ENCODE data around the gene ATP6V1A. TPM values are rescaled to one million over a fixed set of nuclear protein-coding genes. Genes with fewer than 3 reads are reported as not detected.

ATP6V1A gene
- total RNA-seq, 4 donors from 2014 or later = 47.0 to 53.4 (median 50.1) TPM

DNA sequence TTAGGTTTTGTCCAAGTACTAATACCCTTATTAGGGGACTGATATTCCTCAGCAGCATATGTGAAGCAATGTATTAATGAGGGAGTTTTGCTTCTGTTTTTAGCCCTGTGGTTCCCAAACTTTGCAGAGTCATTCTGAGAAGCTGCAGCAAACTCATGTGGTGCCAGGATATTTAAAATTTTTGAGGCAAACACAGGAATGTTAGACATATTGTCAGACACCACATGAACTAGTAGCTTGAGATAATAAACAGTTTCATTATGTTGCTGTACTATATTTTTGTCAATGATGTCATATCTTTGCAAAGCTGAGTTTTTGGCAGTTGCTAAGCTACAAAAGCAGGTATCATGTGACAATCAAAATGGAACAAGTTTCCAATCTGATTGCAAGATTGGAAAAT is 36.6 kb downstream of the ATP6V1A start:
- no peak for DNase-seq (ENCODE audit: low spot score)
- peak; percentile 44 for ATAC-seq (ENCODE audit: low FRiP score)
- TF ChIP-seq, protein P1, sequence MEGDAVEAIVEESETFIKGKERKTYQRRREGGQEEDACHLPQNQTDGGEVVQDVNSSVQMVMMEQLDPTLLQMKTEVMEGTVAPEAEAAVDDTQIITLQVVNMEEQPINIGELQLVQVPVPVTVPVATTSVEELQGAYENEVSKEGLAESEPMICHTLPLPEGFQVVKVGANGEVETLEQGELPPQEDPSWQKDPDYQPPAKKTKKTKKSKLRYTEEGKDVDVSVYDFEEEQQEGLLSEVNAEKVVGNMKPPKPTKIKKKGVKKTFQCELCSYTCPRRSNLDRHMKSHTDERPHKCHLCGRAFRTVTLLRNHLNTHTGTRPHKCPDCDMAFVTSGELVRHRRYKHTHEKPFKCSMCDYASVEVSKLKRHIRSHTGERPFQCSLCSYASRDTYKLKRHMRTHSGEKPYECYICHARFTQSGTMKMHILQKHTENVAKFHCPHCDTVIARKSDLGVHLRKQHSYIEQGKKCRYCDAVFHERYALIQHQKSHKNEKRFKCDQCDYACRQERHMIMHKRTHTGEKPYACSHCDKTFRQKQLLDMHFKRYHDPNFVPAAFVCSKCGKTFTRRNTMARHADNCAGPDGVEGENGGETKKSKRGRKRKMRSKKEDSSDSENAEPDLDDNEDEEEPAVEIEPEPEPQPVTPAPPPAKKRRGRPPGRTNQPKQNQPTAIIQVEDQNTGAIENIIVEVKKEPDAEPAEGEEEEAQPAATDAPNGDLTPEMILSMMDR (IDR thresholded peaks at IDR 0.05) = no peak

DNA sequence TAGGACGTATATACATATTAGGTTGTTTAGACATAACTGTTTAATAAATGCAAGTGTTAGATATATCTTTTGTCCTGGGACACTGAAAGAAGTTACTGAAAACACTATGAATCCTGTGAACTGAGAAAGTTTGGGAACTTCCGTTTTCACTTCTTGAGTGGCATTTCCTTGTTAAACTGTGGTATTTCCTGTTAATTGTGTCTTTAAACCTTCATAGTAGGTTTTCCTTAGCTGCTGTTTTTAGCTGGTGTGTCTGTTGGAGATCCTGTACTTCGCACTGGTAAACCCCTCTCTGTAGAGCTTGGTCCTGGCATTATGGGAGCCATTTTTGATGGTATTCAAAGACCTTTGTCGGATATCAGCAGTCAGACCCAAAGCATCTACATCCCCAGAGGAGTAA is 37.1 kb downstream of the ATP6V1A start:
- no peak for DNase-seq (ENCODE audit: low spot score)
- TF ChIP-seq, protein P1 (IDR thresholded peaks at IDR 0.05) = no peak
- no peak for ATAC-seq (ENCODE audit: low FRiP score)

DNA sequence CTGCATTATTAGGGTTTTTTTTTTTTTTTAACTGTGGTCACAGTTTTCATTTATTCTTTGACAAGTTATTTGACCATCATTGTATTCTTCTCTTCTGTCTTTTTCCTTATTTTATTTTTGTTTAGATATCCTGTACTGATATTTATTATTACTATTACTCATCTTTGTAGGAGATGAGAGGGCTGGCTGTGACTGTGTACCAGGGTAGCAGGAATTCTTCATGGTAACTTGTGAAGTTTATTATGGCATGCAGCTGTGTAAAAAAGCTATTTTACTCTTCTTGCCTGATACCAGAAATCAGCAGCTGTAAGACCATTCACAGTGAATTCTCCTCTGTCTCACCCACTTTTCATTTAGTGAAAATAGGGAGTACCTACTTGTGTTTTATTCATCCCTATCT is 44.5 kb downstream of the ATP6V1A start:
- no peak for ATAC-seq (ENCODE audit: low FRiP score)

DNA sequence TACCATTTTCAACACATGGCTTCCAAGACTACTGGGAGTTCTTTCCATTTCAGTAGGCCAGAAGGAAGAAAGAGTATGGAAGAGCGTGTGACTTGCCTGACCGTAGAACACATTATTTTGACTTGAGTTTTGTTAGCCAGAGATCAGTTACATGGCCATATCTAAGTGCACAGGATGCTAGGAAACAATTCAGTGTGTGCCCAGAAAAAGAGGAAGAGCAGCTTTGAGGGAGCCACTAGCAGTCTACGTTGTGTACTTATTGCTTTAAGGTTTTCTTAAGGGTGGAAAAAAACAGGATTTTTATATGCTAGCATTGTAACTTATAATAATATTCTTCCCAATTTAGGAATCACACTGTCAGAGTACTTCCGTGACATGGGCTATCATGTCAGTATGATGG is 47.7 kb downstream of the ATP6V1A start:
- DNase-seq (ENCODE audit: low spot score) = no peak
- TF ChIP-seq, protein P1 (IDR thresholded peaks at IDR 0.05) = no peak
- ATAC-seq (ENCODE audit: low FRiP score) = no peak

More for the DNA sequence above, 44.5 kb downstream of the ATP6V1A start:
- DNase-seq (ENCODE audit: low spot score) = no peak
- TF ChIP-seq, protein P1 (IDR thresholded peaks at IDR 0.05) = no peak

DNA sequence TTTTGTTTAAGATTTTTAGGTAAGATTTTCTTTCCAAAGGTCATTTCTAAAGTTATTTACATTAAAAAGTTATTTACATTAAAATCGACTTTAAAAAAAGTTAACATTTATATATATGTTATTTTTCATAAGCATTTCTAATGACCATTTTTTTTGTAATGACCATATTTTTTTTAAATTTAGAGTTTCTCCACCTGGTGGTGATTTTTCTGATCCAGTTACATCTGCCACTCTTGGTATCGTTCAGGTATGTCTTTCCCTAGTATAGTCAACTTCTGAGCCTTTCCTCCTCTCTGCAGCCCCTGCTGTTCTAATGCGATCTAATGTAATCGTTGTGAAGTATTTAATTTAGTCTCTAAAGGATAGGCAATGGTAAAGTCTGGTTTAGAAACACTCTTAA is 48.9 kb downstream of the ATP6V1A start:
- DNase-seq (ENCODE audit: low spot score) (no peak), ATAC-seq (ENCODE audit: low FRiP score) (no peak)
- TF ChIP-seq, protein P1 (IDR thresholded peaks at IDR 0.05) = no peak

DNA sequence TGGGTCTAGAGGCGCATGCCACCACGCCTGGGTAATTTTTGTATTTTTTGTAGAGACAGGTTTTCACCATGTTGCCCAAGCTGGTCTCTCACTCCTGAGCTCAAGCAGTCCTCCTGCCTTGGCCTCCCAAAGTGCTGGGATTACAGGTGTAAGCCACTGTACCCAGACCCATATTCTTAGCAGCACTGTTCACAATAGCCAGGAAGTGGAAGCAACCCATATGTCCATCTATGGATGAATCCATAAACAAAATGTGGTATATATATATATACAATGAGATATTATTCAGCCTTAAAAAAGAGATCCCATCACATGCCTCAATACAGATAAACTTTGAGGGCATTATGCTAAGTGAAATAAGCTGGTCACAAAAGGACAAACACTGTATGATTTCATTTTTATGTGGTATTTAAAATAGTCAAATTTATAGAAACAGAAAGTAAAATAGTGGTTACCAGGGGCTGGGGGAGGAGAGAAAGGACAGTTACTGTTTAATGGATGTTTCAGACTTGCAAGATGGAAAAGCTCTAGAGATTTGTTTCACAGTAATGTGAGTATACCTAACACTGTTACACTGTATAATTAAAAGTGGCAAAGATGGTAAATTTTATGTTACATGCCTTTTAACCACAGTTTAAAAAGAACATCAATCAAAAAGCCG is 56.1 kb downstream of the ATP6V1A start:
- TF ChIP-seq, protein P1 (IDR thresholded peaks at IDR 0.05) = no peak
- no peak for DNase-seq (ENCODE audit: low spot score)
- ATAC-seq (ENCODE audit: low FRiP score) = no peak

DNA sequence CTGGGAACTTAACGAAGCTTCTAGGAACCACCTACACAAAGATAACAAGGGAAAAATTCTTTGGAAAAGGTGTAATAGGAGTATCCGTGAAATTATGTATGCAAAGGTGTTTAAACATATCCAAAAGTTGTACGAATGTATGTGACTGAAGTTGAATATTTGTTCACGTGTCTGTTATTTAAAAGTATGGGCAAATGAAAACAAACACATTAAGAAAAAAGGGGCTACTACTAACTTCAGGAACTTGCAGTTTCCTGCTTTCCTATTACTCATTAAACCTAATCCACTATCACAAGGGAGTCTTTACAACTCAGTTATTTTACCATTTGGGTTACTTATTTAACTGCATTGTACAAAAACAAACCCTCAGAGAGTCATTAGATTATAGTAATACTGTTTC is 57.8 kb downstream of the ATP6V1A start:
- ATAC-seq (ENCODE audit: low FRiP score) = no peak
- DNase-seq (ENCODE audit: low spot score) = no peak
- TF ChIP-seq, protein P1 (IDR thresholded peaks at IDR 0.05) = no peak

All from omental fat pad (tissue), 4 donors.